Vein endothelial cell (primary cell): Measurements from ENCODE around the gene IL1R1. TPM values are rescaled to one million over a fixed set of nuclear protein-coding genes. Genes with fewer than 3 reads are reported as not detected.

Experiments
- total RNA-seq: library from RNA; depleted of rRNA; stranded (reverse); fragments of >200 nt; gene quantifications from 2 replicates; pipeline ENCODE4 v1.2.3, GENCODE V29; 2012

Gene IL1R1
- total RNA-seq: 2.0 and 4.2 TPM in 2 replicates

GRCh38 chr2:102141970-102142828 lies at the start of gene IL1R1:
IL1R1 (plus strand) TSS chr2:102142746; CDS start chr2:102157725, 14,979 bp downstream.

GRCh38 chr2:102186791-102187495 lies 44.4 kb downstream of the IL1R1 start, which contains the start of gene IL1RL2:
IL1RL2 (plus strand) TSS chr2:102187023; CDS start chr2:102187868, 845 bp downstream.

Other genes starting within 250 kb of the IL1R1 start
- gene IL1R2, start 150.8 kb upstream of the IL1R1 start, total RNA-seq: not detected in 2 replicates
- gene IL1RL2, start 44.3 kb downstream of the IL1R1 start, total RNA-seq: not detected in 2 replicates
- 11.1 and 31.0 TPM in 2 replicates for gene IL1RL1, start 168.8 kb downstream of the IL1R1 start, total RNA-seq
- 1.6 and 3.4 TPM in 2 replicates for gene IL18R1, start 213.1 kb downstream of the IL1R1 start, total RNA-seq